HepG2 (cell line): Measurements from ENCODE around the gene ANKRD6. TPM values are rescaled to one million over a fixed set of nuclear protein-coding genes. Genes with fewer than 3 reads are reported as not detected.

Experiments
- ATAC-seq: fragments of 200-7000 bp; cut with Tn5 transposase; 3 replicates; pipeline ENCODE4 v1.9.1; 2020; ENCODE audit warnings: mild to moderate bottlenecking, moderate library complexity
- BruUV-seq: library from RNA; stranded (reverse); fragments of 400-500 nt; replicated peaks from 2 replicates; lab custom pipeline; 2021; lab: Mats Ljungman, UMichigan
- CTCF ChIA-PET: fragments of 300-600 bp; formaldehyde crosslinking; extraction: SDS; loops from one replicate; lab custom pipeline; 2021; ENCODE audit warnings: low total read pairs, inconsistent platforms, low intra/inter-chr PET ratio; lab: Yijun Ruan, JAX
- POLR2A ChIA-PET: fragments of 350-600 bp; sonication (Branson Sonifier 250); formaldehyde crosslinking; loops from one replicate; lab custom pipeline; 2020; ENCODE audit warnings: antibody characterized with exemption, inconsistent platforms; lab: Yijun Ruan, JAX
- DNase-seq: peaks from one replicate; pipeline ENCODE4 v3.0.0-alpha.2; 2015; ENCODE audit warnings: low spot score
- FAIRE-seq: peaks from 3 replicates; lab custom pipeline; 2011; peaks lifted over from hg19 to GRCh38; lab: Jason Lieb, UNC
- H2AFZ ChIP-seq: one replicate; pipeline ENCODE4 v1.6.1; 2011; ENCODE audit warnings: low read length, inconsistent platforms
- H3K27ac ChIP-seq: fragments of 300-600 bp; 3 replicates; pipeline ENCODE4 v1.8.0; 2011; ENCODE audit warnings: mixed run types, mild to moderate bottlenecking, mixed read lengths, low read length, inconsistent platforms; ENCODE audit not compliant: insufficient read depth; ENCODE audit errors: extremely low read length
- H3K27me3 ChIP-seq, 2 experiments: fragments of 200-600 bp in 1 of 2; 2 replicates in 1 of 2; 3 replicates in 1 of 2; pipeline versions ENCODE4 v1.6.0 to v1.8.0; 2011; ENCODE audit warnings: low read length in 2 of 2, mild to moderate bottlenecking in 2 of 2, moderate library complexity in 2 of 2, inconsistent platforms in 1 of 2; ENCODE audit not compliant: insufficient read depth in 2 of 2, control insufficient read depth in 1 of 2
- H3K36me3 ChIP-seq, 2 experiments: fragments of 200-600 bp in 1 of 2; replicated peaks in 1 of 2; 2 replicates in 1 of 2; 3 replicates in 1 of 2; pipeline versions ENCODE4 v1.5.1 to v1.8.0; 2011; ENCODE audit warnings: low read length in 2 of 2, inconsistent platforms in 1 of 2; ENCODE audit not compliant: insufficient read depth in 2 of 2, control insufficient read depth in 1 of 2
- H3K4me1 ChIP-seq: 2 replicates; pipeline ENCODE4 v1.5.1; 2012; ENCODE audit warnings: low read length, inconsistent platforms; ENCODE audit not compliant: insufficient read depth
- H3K4me2 ChIP-seq: 2 replicates; pipeline ENCODE4 v1.6.0; 2011; ENCODE audit warnings: low read depth, low read length, inconsistent platforms
- H3K4me3 ChIP-seq, 3 experiments: fragments of 200-600 bp in 1 of 3; sonication (generic), shearing (Covaris generic) in 1 of 3; replicated peaks in 1 of 3; 2 replicates each; pipeline ENCODE4 v1.5.1; 2011 to 2016; ENCODE audit warnings: low read length in 3 of 3, inconsistent platforms in 2 of 3, low read depth in 2 of 3, mild to moderate bottlenecking in 2 of 3, control low read depth in 1 of 3, mixed read lengths in 1 of 3; ENCODE audit not compliant: insufficient read depth in 1 of 3
- H3K79me2 ChIP-seq: one replicate; pipeline ENCODE4 v1.6.1; 2011; ENCODE audit warnings: low read length, inconsistent platforms; ENCODE audit not compliant: insufficient read depth
- H3K9ac ChIP-seq: 2 replicates; pipeline ENCODE4 v1.6.0; 2011; ENCODE audit warnings: mild to moderate bottlenecking, low read depth, low read length, inconsistent platforms; ENCODE audit not compliant: insufficient read depth
- H3K9me3 ChIP-seq: 2 replicates; pipeline ENCODE4 v1.5.1; 2012; ENCODE audit warnings: mild to moderate bottlenecking, low read length
- H4K20me1 ChIP-seq: 2 replicates; pipeline ENCODE4 v1.6.0; 2011; ENCODE audit warnings: inconsistent platforms, mild to moderate bottlenecking, low read length, moderate library complexity; ENCODE audit not compliant: insufficient read depth
- AHDC1 ChIP-seq: sonication (generic); formaldehyde crosslinking; IDR thresholded peaks from 2 replicates; pipeline ENCODE4 v1.5.1; 2020; ENCODE audit warnings: mild to moderate bottlenecking, missing genetic modification reagents, borderline replicate concordance
- CCDC6 ChIP-seq: sonication (generic); formaldehyde crosslinking; IDR thresholded peaks from 2 replicates; pipeline ENCODE4 v1.8.1; 2022; ENCODE audit warnings: mild to moderate bottlenecking, missing genetic modification reagents, moderate library complexity
- CENPX ChIP-seq: sonication (generic); formaldehyde crosslinking; IDR thresholded peaks from 2 replicates; pipeline ENCODE4 v1.9.0; 2021; ENCODE audit warnings: mild to moderate bottlenecking, missing genetic modification reagents, moderate library complexity
- CSRNP2 ChIP-seq: sonication (generic); formaldehyde crosslinking; conservative IDR thresholded peaks from 2 replicates; pipeline ENCODE4 v1.8.0; 2022; ENCODE audit warnings: low read depth, missing genetic modification reagents
- SRF ChIP-seq: IDR thresholded peaks from 2 replicates; pipeline ENCODE4 v1.6.1; 2011; ENCODE audit warnings: mild to moderate bottlenecking, low read depth, low read length, moderate library complexity
- THRA ChIP-seq: sonication (generic); formaldehyde crosslinking; IDR thresholded peaks from 2 replicates; pipeline ENCODE4 v1.4.0; 2020; ENCODE audit warnings: missing genetic modification reagents, borderline replicate concordance
- ZBTB2 ChIP-seq: sonication (generic); formaldehyde crosslinking; IDR thresholded peaks from 2 replicates; pipeline ENCODE4 v1.8.0; 2022; ENCODE audit warnings: low read depth, missing genetic modification reagents
- ZFY ChIP-seq: sonication (generic); formaldehyde crosslinking; IDR thresholded peaks from 2 replicates; pipeline ENCODE4 v1.4.0; 2020; ENCODE audit warnings: missing genetic modification reagents
- ZMAT5 ChIP-seq: sonication (generic); formaldehyde crosslinking; IDR thresholded peaks from 2 replicates; pipeline ENCODE4 v1.5.0; 2020; ENCODE audit warnings: mild to moderate bottlenecking, low read depth, missing genetic modification reagents, borderline replicate concordance
- ZNF205 ChIP-seq: IDR thresholded peaks from 2 replicates; pipeline ENCODE4 v1.6.1; 2018; ENCODE audit warnings: missing biosample characterization, missing genetic modification reagents
- ZNF281 ChIP-seq: sonication (generic); formaldehyde crosslinking; IDR thresholded peaks from 2 replicates; pipeline ENCODE4 v1.4.0; 2020; ENCODE audit warnings: missing genetic modification reagents, borderline replicate concordance
- WGBS: methylation state at CpG from one replicate; pipeline ENCODE4 v1.1.6; 2017; ENCODE audit warnings: low lambda C conversion rate; 5-methylcytosine and 5-hydroxymethylcytosine counted together
- in situ Hi-C: cut with HindIII; loops from 2 replicates; pipeline ENCODE4 v1.10.0; 2017; ENCODE audit warnings: low pct_unique_long_range_greater_than_20kb; ENCODE audit not compliant: extremely low pct_ligation_motif_present
- intact Hi-C: fragments of 100-400 bp; cut with micrococcal nuclease; formaldehyde crosslinking; loops from one replicate; pipeline ENCODE4 v1.10.0; 2022; ENCODE audit not compliant: unreplicated experiment
- polyA plus RNA-seq, 8 experiments: library from polyadenylated mRNA; depleted of rRNA in 3 of 8; stranded (reverse) in 7 of 8; unstranded in 1 of 8; fragments of >200 nt; fragmentation: Illumina TruSeq in 4 of 8; extraction: Trizol in 4 of 8; gene quantifications; 2 replicates each; pipeline versions ENCODE4 v1.2.1 to v1.2.3, GENCODE V29; 2011 to 2016; ENCODE audit warnings: low read depth in 4 of 8, missing spikeins in 1 of 8, mixed read lengths in 1 of 8; ENCODE audit not compliant: insufficient read depth in 1 of 8
- total RNA-seq, 5 experiments: library from RNA; depleted of rRNA; stranded (reverse); fragments of >200 nt; fragmentation: Illumina TruSeq; extraction: Trizol; gene quantifications; 2 replicates each; pipeline ENCODE4 v1.2.3, GENCODE V29; 2016; ENCODE audit warnings: low read depth in 1 of 5

The ANKRD6 gene
- total and polyA plus RNA-seq, 2 of the 13 experiments (the other 11 are each of a cell fraction or from before 2014, with no cell fraction given): 0.18 to 0.36 TPM

- H3K9ac ChIP-seq: no peak overlapping the region
- ChIA-PET POLR2A (no interaction called here), CTCF (no interaction called here)
- H3K4me1 ChIP-seq: no peaks in the 10 kb centered on the region
- BruUV-seq: no TSS peak
- H2AFZ ChIP-seq: no peak overlapping the region
- no peaks in the 10 kb centered on the region for H3K9me3 ChIP-seq
- no peaks in the 10 kb centered on the region for H3K36me3 ChIP-seq
- H3K4me3 ChIP-seq: no peak overlapping the region
- no peaks in the 10 kb centered on the region for H4K20me1 ChIP-seq
- intact Hi-C loops: no loop called here
- ATAC-seq: no peak
- FAIRE-seq: no peak
- H3K27ac ChIP-seq: no peak overlapping the region
- no peak overlapping the region for H3K4me2 ChIP-seq
- no peaks in the 10 kb centered on the region for H3K79me2 ChIP-seq
- WGBS: 17% methylated on average over 4 of the region's 4 CpGs
- H3K27me3 ChIP-seq: no peaks in the 10 kb centered on the region; a peak in 1 of 5 replicates
- DNase-seq: no peak
- in situ Hi-C loops: no loop called here
- TF ChIP-seq ZMAT5 (CRISPR knock-in tag): no peak
- TF ChIP-seq ZNF205: no peak
- no peak for TF ChIP-seq SRF
- no peak for TF ChIP-seq CCDC6 (CRISPR knock-in tag)
- no peak for TF ChIP-seq AHDC1
- no peak for TF ChIP-seq THRA (CRISPR knock-in tag)
- no peak for TF ChIP-seq ZBTB2
- no peak for TF ChIP-seq CSRNP2 (CRISPR knock-in tag)
- TF ChIP-seq ZFY (CRISPR knock-in tag): no peak
- no peak for TF ChIP-seq ZNF281 (CRISPR knock-in tag)
- no peak for TF ChIP-seq CENPX (CRISPR knock-in tag)
Observed at GRCh38 chr6:89591745-89592144, 158.8 kb downstream of the ANKRD6 start.
